NCI-H524 treated with DMSO at 0.1 percent for 48 hours (cell line): ENCODE measurements around the gene GSTT4.
"Not testable (repeated sequence)": the region's sequence is repeated elsewhere in the genome, so short reads cannot be mapped to it uniquely, and the experiment has no call there.

Experiments used
- DNase-seq: peaks from one replicate; lab custom pipeline; 2025; lab: John Stamatoyannopoulos, UW

GSTT4 gene

DNA sequence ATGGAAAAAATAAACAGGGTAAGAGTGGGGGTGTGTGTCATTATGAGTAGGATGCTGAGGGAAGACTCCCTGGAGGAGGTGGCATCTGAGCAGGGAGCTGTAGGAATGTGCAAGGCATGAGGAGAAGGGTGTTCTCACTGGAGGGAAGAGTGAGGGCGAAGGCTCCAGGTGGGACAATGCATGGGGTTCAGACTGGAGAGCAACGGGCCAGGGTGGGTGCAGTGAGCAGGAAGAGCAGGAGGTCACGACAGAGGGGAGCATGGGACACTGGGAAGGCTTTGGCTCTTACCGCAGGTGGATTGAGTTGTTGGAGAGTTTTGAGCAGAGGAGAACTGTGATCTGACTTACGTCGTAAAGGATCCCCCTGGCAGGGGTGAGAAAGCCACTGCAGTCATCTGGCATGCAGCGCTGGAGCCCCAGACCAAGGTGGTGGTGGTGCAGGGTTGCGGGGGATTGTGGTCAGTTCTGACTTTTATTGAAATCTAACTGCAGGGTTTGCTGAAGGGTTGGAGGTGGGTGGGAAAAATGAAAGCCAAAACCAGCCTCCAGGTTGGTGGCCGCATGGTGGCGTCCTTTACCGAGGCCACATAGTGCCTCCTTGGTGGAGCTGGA lies 52.4 kb downstream of the GSTT4 start:
- DNase-seq = not testable (repeated sequence)

DNA sequence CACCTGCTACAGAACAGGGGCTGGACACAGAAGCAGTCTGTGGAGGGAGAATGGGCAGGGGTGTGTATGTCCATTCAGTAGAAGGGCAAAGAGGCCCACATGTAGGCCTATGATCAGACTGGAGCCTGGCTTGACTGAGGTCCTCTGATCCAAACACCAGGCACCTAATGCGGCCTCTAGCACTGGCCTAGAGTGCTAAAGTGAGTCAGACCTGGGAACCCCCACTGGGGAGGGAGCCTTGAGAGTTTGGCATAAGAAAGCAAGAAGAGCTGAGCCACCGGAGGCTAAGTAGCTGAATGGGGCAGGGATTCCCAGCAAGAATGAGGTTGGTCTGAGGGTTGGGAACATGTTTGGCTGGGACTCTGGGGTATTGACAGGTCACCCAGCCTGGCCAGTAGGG lies 53.9 kb downstream of the GSTT4 start:
- not testable (repeated sequence) for DNase-seq

DNA sequence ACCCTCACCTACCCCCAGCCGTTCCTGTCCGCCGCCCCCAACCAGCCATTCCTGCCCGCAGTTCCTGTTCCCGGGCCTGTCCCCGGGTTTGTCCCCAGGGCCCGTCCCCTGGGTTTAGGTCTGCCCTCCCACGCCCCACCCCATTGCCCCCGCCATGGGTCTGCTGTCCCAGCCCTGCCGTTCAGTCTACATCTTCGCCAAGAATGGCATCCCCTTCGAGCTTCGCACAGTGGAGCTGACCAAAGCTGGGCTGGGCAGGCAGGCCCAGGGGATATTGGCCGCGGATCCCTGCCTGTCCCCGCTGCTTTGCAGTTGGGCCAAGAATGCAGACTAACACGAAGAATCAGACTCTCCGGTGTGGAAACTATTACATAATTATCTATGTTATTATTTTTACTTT lies 55.5 kb downstream of the GSTT4 start:
- DNase-seq = not testable (repeated sequence)
